Measurements from ENCODE around the gene SERTAD3. TPM values are rescaled to one million over a fixed set of nuclear protein-coding genes. Genes with fewer than 3 reads are reported as not detected.

Gene SERTAD3
- polyA plus RNA-seq, 1 of the 3 experiments (the other 2 are of a cell fraction) = 11.3 TPM

DNA sequence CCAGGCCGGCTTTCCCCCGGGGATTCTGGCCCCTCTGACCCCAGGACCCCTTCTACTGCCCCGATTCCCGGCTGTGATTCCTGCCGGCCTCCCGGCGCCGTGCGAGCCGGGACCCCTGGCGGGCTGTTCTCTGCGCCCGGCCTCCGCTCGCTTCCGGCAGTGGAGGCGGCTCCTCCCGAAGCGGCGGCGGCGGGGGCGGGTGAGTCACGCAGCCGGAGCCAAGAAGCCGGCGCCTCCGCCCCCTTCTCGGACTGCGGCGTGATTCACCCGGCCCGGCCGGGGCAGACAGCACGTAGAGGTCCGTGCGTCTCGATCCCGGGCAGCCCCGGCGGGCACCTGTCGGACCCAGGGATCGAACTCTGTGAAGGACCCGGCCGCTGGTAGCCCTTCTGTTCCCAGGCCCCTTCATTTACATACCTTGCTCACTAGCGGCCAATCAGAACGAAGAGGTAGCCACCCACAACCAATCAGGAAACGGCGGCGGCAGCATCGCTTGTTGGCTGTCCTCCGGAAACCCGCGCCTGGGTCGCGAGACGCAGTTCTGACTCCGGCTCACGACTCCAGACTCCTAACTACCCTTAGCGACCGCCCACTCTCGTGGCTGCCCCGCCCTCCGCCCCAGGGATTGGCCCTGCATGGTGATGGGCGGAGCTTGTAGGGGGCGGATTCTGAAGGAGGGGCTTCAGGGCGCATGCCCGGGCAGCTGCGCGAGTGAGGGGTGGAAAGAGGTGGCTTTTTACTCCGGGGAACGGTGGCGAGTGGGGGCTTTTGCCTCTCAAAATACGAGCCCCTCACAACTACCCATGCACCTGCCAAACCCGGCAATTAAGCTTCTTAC lies 18.5 kb downstream of the SERTAD3 start, which contains the start of gene SERTAD1 (continued):
- no peak; the same call in 1 of the 2 replicates for TF ChIP-seq GABPA (IDR thresholded peaks at IDR 0.05; ENCODE audit: low read depth)
- peak; percentile 75 for TF ChIP-seq MXI1 (IDR thresholded peaks at IDR 0.05; ENCODE audit: low read depth, low read length)
- TF ChIP-seq FOXJ3 (CRISPR knock-in tag; IDR thresholded peaks at IDR 0.05) = no peak
- no peak for TF ChIP-seq EP300 (IDR thresholded peaks at IDR 0.05; ENCODE audit: borderline replicate concordance in 1 of 2, low read depth in 1 of 2, low read length in 1 of 2)
- TF ChIP-seq TEAD4 (IDR thresholded peaks at IDR 0.05; ENCODE audit: borderline replicate concordance, insufficient read depth) = peak; percentile 56; the same call in 1 of the 2 replicates
- TF ChIP-seq, protein P1, sequence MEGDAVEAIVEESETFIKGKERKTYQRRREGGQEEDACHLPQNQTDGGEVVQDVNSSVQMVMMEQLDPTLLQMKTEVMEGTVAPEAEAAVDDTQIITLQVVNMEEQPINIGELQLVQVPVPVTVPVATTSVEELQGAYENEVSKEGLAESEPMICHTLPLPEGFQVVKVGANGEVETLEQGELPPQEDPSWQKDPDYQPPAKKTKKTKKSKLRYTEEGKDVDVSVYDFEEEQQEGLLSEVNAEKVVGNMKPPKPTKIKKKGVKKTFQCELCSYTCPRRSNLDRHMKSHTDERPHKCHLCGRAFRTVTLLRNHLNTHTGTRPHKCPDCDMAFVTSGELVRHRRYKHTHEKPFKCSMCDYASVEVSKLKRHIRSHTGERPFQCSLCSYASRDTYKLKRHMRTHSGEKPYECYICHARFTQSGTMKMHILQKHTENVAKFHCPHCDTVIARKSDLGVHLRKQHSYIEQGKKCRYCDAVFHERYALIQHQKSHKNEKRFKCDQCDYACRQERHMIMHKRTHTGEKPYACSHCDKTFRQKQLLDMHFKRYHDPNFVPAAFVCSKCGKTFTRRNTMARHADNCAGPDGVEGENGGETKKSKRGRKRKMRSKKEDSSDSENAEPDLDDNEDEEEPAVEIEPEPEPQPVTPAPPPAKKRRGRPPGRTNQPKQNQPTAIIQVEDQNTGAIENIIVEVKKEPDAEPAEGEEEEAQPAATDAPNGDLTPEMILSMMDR (IDR thresholded peaks at IDR 0.05) = peak; percentile 77
- TF ChIP-seq, protein P2, sequence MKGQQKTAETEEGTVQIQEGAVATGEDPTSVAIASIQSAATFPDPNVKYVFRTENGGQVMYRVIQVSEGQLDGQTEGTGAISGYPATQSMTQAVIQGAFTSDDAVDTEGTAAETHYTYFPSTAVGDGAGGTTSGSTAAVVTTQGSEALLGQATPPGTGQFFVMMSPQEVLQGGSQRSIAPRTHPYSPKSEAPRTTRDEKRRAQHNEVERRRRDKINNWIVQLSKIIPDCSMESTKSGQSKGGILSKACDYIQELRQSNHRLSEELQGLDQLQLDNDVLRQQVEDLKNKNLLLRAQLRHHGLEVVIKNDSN (IDR thresholded peaks at IDR 0.05; ENCODE audit: borderline replicate concordance, low read depth) = no peak
- TF ChIP-seq FOSL2 (IDR thresholded peaks at IDR 0.05; ENCODE audit: borderline replicate concordance, low read depth) = peak; percentile 59; the same call in 1 of the 2 replicates
- TF ChIP-seq GATA2 (CRISPR knock-in tag; IDR thresholded peaks at IDR 0.05) = no peak
- peak; percentile 96 for TF ChIP-seq RFX5 (IDR thresholded peaks at IDR 0.05; ENCODE audit: low read length)

DNA sequence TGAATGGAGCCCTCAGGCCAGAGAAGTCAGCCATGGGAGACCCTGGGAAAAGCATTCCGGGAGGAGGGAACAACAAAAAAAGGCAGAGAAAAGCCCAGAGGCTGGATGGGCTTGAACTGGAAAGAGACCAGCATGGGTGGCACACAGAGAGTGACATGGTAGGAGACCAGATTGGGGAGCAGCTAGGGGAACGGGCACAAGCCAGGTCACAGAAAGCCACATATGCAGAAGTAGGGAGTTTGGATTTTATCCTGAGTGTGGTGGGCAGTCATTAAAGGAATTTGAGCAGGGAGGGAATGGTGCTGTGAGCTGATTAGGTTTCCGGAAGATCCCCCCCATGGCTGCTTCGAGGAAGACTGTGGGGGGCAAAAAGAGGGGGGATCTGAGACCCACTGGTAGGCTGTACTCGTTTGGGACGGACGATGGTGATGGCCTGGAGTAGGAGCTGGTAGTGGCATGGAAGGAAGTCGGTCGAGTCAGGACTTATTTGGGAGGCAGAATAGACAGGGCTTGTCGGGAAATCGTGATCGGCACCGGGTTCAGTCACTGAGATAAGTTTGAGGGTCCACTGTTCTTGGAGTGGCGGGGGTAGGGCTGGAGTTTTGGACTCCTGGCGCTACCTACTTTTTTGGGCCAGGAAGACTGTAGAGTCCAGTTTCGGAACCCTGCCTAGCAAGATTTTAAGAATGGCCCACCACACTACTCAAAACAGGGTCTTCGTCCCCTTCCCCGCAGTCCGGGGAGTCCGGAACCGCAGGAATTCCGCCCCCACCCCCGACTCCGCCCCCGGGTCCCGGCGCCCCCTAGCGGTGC lies 19.3 kb downstream of the SERTAD3 start:
- H3K9me2 ChIP-seq = no peaks in the 10 kb centered on the region
- TF ChIP-seq TCF12 (IDR thresholded peaks at IDR 0.05) = no peak
- TF ChIP-seq JUND (IDR thresholded peaks at IDR 0.05) = no peak
- no peak for TF ChIP-seq RCOR1 (IDR thresholded peaks at IDR 0.05; ENCODE audit: low read length)
- TF ChIP-seq, protein P3, sequence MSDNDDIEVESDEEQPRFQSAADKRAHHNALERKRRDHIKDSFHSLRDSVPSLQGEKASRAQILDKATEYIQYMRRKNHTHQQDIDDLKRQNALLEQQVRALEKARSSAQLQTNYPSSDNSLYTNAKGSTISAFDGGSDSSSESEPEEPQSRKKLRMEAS (IDR thresholded peaks at IDR 0.05; ENCODE audit: low read depth) = no peak
- TF ChIP-seq, protein P2 (IDR thresholded peaks at IDR 0.05; ENCODE audit: borderline replicate concordance, low read depth) = no peak
- TF ChIP-seq SMC3 (IDR thresholded peaks at IDR 0.05; ENCODE audit: low read depth, low read length) = no peak
- TF ChIP-seq RAD21 (IDR thresholded peaks at IDR 0.05; ENCODE audit: low read length) = no peak
- no peak for TF ChIP-seq RFX5 (IDR thresholded peaks at IDR 0.05; ENCODE audit: low read length)
- TF ChIP-seq EP300 (IDR thresholded peaks at IDR 0.05; ENCODE audit: borderline replicate concordance in 1 of 2, low read depth in 1 of 2, low read length in 1 of 2) = no peak
- TF ChIP-seq NFIC (IDR thresholded peaks at IDR 0.05; ENCODE audit: borderline replicate concordance) = no peak
- peaks cover 35% of the 10 kb centered on the region for H3F3A ChIP-seq (replicated peaks; ENCODE audit: insufficient read depth)
- H3K9ac ChIP-seq = peak overlapping the region; percentile 98
- H3K27ac ChIP-seq (ENCODE audit: low read depth in 2 of 2, low read length in 1 of 2) = peak overlapping the region; percentile 86 to 97
- no peaks in the 10 kb centered on the region for H4K20me1 ChIP-seq (ENCODE audit: insufficient read depth)
- peaks cover 7 to 15% of the 10 kb centered on the region in 2 experiments for H3K36me3 ChIP-seq (replicated peaks in 1 of 2; ENCODE audit: control insufficient read depth in 1 of 2, insufficient read depth in 2 of 2, low read length in 1 of 2)
- ChIA-PET POLR2A (no interaction called here), CTCF (interaction anchor here (0.6 to 1.6 kb wide), 8 partner anchors 9 to 87 kb away, joined by 3 to 6 read pairs (median 3); no protein-coding TSS in a partner anchor)
- H2AFZ ChIP-seq (ENCODE audit: low read depth) = peak overlapping the region; percentile 26; the same call in 1 of the 2 replicates
- 8% methylated on average over 28 of the region's 28 CpGs for WGBS (ENCODE audit: low lambda C conversion rate)
- no peaks in the 10 kb centered on the region for H3K9me3 ChIP-seq
- no peaks in the 10 kb centered on the region for H3K27me3 ChIP-seq (ENCODE audit: insufficient read depth)
- peak overlapping the region; percentile 89 for H3K4me2 ChIP-seq
- peaks cover 36% of the 10 kb centered on the region for H3K79me2 ChIP-seq (ENCODE audit: insufficient read depth)
- H3K4me3 ChIP-seq (ENCODE audit: low read depth in 2 of 2, low read length in 1 of 2) = peak overlapping the region; percentile 67 to 86
- peaks cover 6 to 17% of the 10 kb centered on the region in 2 experiments; a peak in 3 of 4 replicates for H3K4me1 ChIP-seq (ENCODE audit: control insufficient read depth in 1 of 2, insufficient read depth in 2 of 2, low read depth in 1 of 2, low read length in 1 of 2)
- no peak for DNase-seq

All from SK-N-SH (cell line).